ENCODE data around the gene PRXL2A.

PRXL2A gene

GRCh38 chr10:80400136-80400804 is 8.1 kb upstream of the PRXL2A start:
- DNase-seq (ENCODE audit: low spot score): no peak
- in situ Hi-C loops (cut with MboI; ENCODE audit: low pct_unique_long_range_greater_than_20kb, low sequenced_read_pairs, unreplicated experiment): no loop called here
- TF ChIP-seq, protein P1, sequence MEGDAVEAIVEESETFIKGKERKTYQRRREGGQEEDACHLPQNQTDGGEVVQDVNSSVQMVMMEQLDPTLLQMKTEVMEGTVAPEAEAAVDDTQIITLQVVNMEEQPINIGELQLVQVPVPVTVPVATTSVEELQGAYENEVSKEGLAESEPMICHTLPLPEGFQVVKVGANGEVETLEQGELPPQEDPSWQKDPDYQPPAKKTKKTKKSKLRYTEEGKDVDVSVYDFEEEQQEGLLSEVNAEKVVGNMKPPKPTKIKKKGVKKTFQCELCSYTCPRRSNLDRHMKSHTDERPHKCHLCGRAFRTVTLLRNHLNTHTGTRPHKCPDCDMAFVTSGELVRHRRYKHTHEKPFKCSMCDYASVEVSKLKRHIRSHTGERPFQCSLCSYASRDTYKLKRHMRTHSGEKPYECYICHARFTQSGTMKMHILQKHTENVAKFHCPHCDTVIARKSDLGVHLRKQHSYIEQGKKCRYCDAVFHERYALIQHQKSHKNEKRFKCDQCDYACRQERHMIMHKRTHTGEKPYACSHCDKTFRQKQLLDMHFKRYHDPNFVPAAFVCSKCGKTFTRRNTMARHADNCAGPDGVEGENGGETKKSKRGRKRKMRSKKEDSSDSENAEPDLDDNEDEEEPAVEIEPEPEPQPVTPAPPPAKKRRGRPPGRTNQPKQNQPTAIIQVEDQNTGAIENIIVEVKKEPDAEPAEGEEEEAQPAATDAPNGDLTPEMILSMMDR (IDR thresholded peaks at IDR 0.05; ENCODE audit: extremely low read depth, insufficient read depth, missing control alignments): no peak

DNA sequence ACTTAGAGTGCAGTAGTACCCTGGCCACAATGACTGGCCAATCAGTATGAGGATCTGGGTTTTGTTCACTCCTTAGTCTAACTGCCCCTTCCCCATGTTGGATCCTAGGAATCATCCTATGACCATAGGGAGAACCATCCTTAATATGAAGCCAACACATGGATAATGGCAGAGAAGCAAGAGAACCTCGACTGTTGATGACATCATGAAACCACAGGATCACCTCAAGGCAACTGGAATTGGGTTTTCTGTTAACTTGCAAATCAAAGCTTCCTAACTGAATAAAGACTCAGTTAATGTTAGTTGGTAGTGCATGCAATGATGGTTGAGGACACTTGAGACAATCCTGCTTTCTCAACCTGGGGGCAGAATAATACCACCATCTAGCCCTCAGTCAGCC is 3.3 kb upstream of the PRXL2A start:
- in situ Hi-C loops (cut with MboI; ENCODE audit: low pct_unique_long_range_greater_than_20kb, low sequenced_read_pairs, unreplicated experiment): no loop called here
- DNase-seq (ENCODE audit: low spot score): no peak
- TF ChIP-seq, protein P1 (IDR thresholded peaks at IDR 0.05; ENCODE audit: extremely low read depth, insufficient read depth, missing control alignments): no peak

- in situ Hi-C loops (cut with MboI; ENCODE audit: low pct_unique_long_range_greater_than_20kb, low sequenced_read_pairs, unreplicated experiment): no loop called here
- no peak for DNase-seq (ENCODE audit: low spot score)
- TF ChIP-seq, protein P1 (IDR thresholded peaks at IDR 0.05; ENCODE audit: extremely low read depth, insufficient read depth, missing control alignments): no peak
Observed at GRCh38 chr10:80405626-80406025, 2.7 kb upstream of the PRXL2A start.

GRCh38 chr10:80406204-80406603 is 2.1 kb upstream of the PRXL2A start:
- TF ChIP-seq, protein P1 (IDR thresholded peaks at IDR 0.05; ENCODE audit: extremely low read depth, insufficient read depth, missing control alignments): no peak
- in situ Hi-C loops (cut with MboI; ENCODE audit: low pct_unique_long_range_greater_than_20kb, low sequenced_read_pairs, unreplicated experiment): no loop called here
- no peak for DNase-seq (ENCODE audit: low spot score)

DNA sequence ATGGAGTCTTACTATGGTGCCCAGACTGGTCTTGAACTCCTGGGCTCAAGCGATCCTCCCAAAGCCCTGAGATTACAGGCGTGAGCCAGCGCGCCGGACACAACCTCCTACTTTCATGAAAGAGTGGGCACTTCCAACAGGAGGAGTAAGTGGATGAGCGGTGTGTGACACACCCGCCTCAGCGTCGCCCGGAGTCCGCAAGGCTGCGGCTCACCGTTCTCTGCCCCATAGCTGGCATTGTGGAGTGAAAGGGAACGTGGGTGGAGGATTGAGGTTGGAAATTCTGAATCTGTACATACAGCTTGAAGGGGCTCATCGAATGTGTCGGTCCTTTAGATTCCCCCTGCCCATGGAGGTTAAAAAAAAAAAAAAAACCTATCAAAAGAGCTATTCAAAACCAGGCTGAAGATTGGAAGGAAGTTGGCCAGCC is 524 bp upstream of the PRXL2A start:
- TF ChIP-seq, protein P1 (IDR thresholded peaks at IDR 0.05; ENCODE audit: extremely low read depth, insufficient read depth, missing control alignments): no peak
- in situ Hi-C loops (cut with MboI; ENCODE audit: low pct_unique_long_range_greater_than_20kb, low sequenced_read_pairs, unreplicated experiment): no loop called here
- DNase-seq (ENCODE audit: low spot score): no peak

DNA sequence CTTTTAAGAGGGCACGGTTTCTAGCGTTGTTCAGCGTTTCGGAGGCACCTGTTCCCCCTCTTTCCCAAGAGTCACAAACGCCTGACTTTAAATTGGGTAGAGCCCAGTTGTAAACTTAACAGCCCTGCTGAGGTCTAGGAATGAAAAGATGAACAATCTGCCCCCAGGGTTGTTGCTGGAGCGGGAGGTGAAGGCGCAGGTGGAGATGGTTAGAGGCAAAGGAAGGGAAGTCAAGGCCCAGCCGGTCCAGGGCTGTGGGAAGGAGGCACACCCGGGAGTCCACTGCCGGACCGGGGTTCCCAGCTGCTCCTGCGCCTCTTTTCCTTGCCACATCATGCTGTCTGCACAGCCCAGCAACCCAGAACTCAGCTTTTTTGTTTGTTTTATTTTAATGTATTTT is 770 bp downstream of the PRXL2A start:
- TF ChIP-seq, protein P1 (IDR thresholded peaks at IDR 0.05; ENCODE audit: extremely low read depth, insufficient read depth, missing control alignments): no peak
- DNase-seq (ENCODE audit: low spot score): no peak
- in situ Hi-C loops (cut with MboI; ENCODE audit: low pct_unique_long_range_greater_than_20kb, low sequenced_read_pairs, unreplicated experiment): no loop called here

Data from GM13977 (cell line).